Trophoblast cell (in vitro differentiated cells and primary cell): ENCODE results near the gene HEXIM1.

Experiments used
- DNase-seq, 2 donors: peaks; one replicate each; pipeline ENCODE4 v3.0.0-alpha.2; 2016
- H2AFZ ChIP-seq: 2 replicates; pipeline ENCODE4 v1.6.1; 2013; ENCODE audit warnings: low read length, moderate library complexity, mild to moderate bottlenecking; ENCODE audit not compliant: insufficient read depth, poor library complexity
- H2AK5ac ChIP-seq: 2 replicates; pipeline ENCODE4 v1.6.1; 2013; ENCODE audit warnings: mild to moderate bottlenecking, low read length
- H2BK120ac ChIP-seq: 2 replicates; pipeline ENCODE4 v1.6.1; 2013; ENCODE audit warnings: low read length, mild to moderate bottlenecking, moderate library complexity; ENCODE audit not compliant: insufficient read depth, poor library complexity
- H2BK12ac ChIP-seq: 2 replicates; pipeline ENCODE4 v1.6.1; 2013; ENCODE audit warnings: mild to moderate bottlenecking, low read length, moderate library complexity
- H2BK5ac ChIP-seq: 2 replicates; pipeline ENCODE4 v1.6.1; 2013; ENCODE audit warnings: low read length, low read depth, moderate library complexity, mild to moderate bottlenecking; ENCODE audit not compliant: poor library complexity
- H3K14ac ChIP-seq: 2 replicates; pipeline ENCODE4 v1.6.1; 2013; ENCODE audit warnings: mild to moderate bottlenecking, low read length
- H3K18ac ChIP-seq: 2 replicates; pipeline ENCODE4 v1.6.1; 2013; ENCODE audit warnings: mild to moderate bottlenecking, low read length
- H3K23ac ChIP-seq: 2 replicates; pipeline ENCODE4 v1.6.1; 2013; ENCODE audit warnings: low read length
- H3K27ac ChIP-seq: 2 replicates; pipeline ENCODE4 v1.5.1; 2013; ENCODE audit warnings: low read depth, mild to moderate bottlenecking, inconsistent platforms, low read length, moderate library complexity
- H3K27me3 ChIP-seq: 2 replicates; pipeline ENCODE4 v1.6.1; 2013; ENCODE audit warnings: inconsistent platforms, mild to moderate bottlenecking, low read length, moderate library complexity; ENCODE audit not compliant: insufficient read depth
- H3K36me3 ChIP-seq, 2 experiments: 1 replicate in 1 of 2; 2 replicates in 1 of 2; pipeline ENCODE4 v1.6.1; 2013; ENCODE audit warnings: low read length in 2 of 2, mild to moderate bottlenecking in 2 of 2, moderate library complexity in 1 of 2; ENCODE audit not compliant: insufficient read depth in 2 of 2, control insufficient read depth in 1 of 2
- H3K4ac ChIP-seq: 2 replicates; pipeline ENCODE4 v1.6.1; 2013; ENCODE audit warnings: low read depth, mild to moderate bottlenecking, low read length, moderate library complexity
- H3K4me1 ChIP-seq, 2 experiments: 1 replicate in 1 of 2; 2 replicates in 1 of 2; pipeline ENCODE4 v1.6.1; 2013; ENCODE audit warnings: low read length in 2 of 2, mild to moderate bottlenecking in 2 of 2, moderate library complexity in 1 of 2; ENCODE audit not compliant: insufficient read depth in 2 of 2, control insufficient read depth in 1 of 2
- H3K4me2 ChIP-seq: 2 replicates; pipeline ENCODE4 v1.6.1; 2013; ENCODE audit warnings: inconsistent platforms, mild to moderate bottlenecking, low read length, moderate library complexity
- H3K4me3 ChIP-seq: 2 replicates; pipeline ENCODE4 v1.5.1; 2013; ENCODE audit warnings: mild to moderate bottlenecking, low read depth, low read length, inconsistent platforms
- H3K79me1 ChIP-seq: one replicate; pipeline ENCODE4 v1.6.1; 2013; ENCODE audit warnings: low read length
- H3K79me2 ChIP-seq: 2 replicates; pipeline ENCODE4 v1.6.1; 2013; ENCODE audit warnings: low read length, mild to moderate bottlenecking; ENCODE audit not compliant: control insufficient read depth, insufficient read depth, poor library complexity
- H3K9ac ChIP-seq: 2 replicates; pipeline ENCODE4 v1.6.1; 2013; ENCODE audit warnings: mild to moderate bottlenecking, low read length
- H3K9me3 ChIP-seq: 2 replicates; pipeline ENCODE4 v1.6.1; 2013; ENCODE audit warnings: low read depth, mild to moderate bottlenecking, control low read depth, inconsistent platforms, low read length; ENCODE audit not compliant: insufficient read depth
- H4K12ac ChIP-seq: 2 replicates; pipeline ENCODE4 v1.6.1; 2013; ENCODE audit warnings: low read depth, mild to moderate bottlenecking, low read length, moderate library complexity
- H4K8ac ChIP-seq: 2 replicates; pipeline ENCODE4 v1.6.1; 2013; ENCODE audit warnings: low read depth, mild to moderate bottlenecking, low read length, moderate library complexity
- H4K91ac ChIP-seq: one replicate; pipeline ENCODE4 v1.6.1; 2013; ENCODE audit warnings: low read depth, mild to moderate bottlenecking, low read length, moderate library complexity
- WGBS: extraction: QIAGEN DNeasy Blood & Tissue Kit; methylation state at CpG from one replicate; pipeline ENCODE4 v1.1.7; 2013; ENCODE audit warnings: missing lambda C conversion rate; ENCODE audit not compliant: insufficient read length, insufficient coverage; ENCODE audit errors: extremely low coverage; 5-methylcytosine and 5-hydroxymethylcytosine counted together

HEXIM1 gene

DNA sequence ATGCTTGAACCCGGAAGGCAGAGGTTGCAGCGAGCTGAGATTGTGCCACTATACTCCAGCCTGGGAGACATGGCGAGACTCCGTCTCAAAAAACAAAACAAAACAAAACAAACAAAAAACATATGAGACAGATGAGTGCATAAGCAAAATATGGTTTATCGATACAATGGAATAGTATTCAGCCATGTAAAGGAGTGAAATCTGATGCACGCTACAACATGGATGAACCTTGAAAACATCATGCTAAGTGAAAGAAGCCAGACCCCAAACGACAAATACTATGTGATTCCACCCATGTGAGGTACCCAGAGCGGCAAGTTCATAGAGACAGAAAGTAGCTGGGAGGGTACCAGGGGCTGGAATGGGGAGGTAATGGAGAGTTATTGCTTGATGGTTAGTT is 22.8 kb upstream of the HEXIM1 start:
- no peak overlapping the region for H3K27ac ChIP-seq
- no peak overlapping the region for H2BK12ac ChIP-seq
- no peak overlapping the region for H3K4me3 ChIP-seq
- H3K9ac ChIP-seq = no peak overlapping the region
- no peak overlapping the region for H2BK120ac ChIP-seq
- no peak overlapping the region for H3K18ac ChIP-seq
- H2AK5ac ChIP-seq = no peak overlapping the region
- H2AFZ ChIP-seq = no peak overlapping the region
- no peaks in the 10 kb centered on the region for H3K36me3 ChIP-seq
- no peak overlapping the region for H4K8ac ChIP-seq
- no peak overlapping the region for H4K12ac ChIP-seq
- H3K14ac ChIP-seq = no peak overlapping the region
- H2BK5ac ChIP-seq = no peak overlapping the region
- H3K4ac ChIP-seq = no peak overlapping the region
- no peak overlapping the region for H3K23ac ChIP-seq
- DNase-seq = no peak
- H3K9me3 ChIP-seq = no peaks in the 10 kb centered on the region
- no peaks in the 10 kb centered on the region for H3K79me2 ChIP-seq
- no CpG with 5 or more reads among the region's 8 CpGs for WGBS
- no peak overlapping the region for H3K4me2 ChIP-seq
- peaks cover 39 to 41% of the 10 kb centered on the region in 2 experiments for H3K4me1 ChIP-seq
- H4K91ac ChIP-seq = no peak overlapping the region
- H3K27me3 ChIP-seq = no peaks in the 10 kb centered on the region
- H3K79me1 ChIP-seq = peaks cover 15% of the 10 kb centered on the region

DNA sequence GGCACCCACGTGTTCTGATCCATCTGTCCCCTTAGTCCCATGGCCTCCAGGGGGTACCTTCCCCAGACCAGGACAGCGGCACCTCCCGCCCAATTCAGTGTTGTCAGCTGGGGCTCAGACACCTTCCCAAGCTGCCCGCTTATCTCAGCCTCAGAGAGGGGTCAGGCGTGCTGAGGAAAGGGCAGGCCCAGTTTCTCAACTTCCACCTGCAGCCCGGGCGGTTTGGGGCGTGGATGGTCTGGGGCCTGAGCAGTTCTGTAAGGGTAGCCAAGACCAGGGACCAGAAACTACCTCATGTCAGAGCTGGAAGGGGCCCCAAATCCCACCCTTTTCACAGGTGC is 21.1 kb upstream of the HEXIM1 start:
- Histone ChIP-seq H2BK120ac (peak overlapping the region; percentile 4), H3K18ac (no peak overlapping the region), H3K27ac (no peak overlapping the region), H3K4me3 (no peak overlapping the region), H3K9me3 (no peaks in the 10 kb centered on the region), H3K4me1 (peaks cover 46 to 51% of the 10 kb centered on the region in 2 experiments), H2AK5ac (no peak overlapping the region), H2BK5ac (no peak overlapping the region), H3K27me3 (no peaks in the 10 kb centered on the region), H4K12ac (no peak overlapping the region), H2BK12ac (no peak overlapping the region), H2AFZ (no peak overlapping the region), H3K23ac (no peak overlapping the region), H3K4ac (no peak overlapping the region), H3K79me1 (peaks cover 25% of the 10 kb centered on the region), H3K79me2 (peaks cover 3% of the 10 kb centered on the region), H3K4me2 (no peak overlapping the region), H4K91ac (peak overlapping the region; percentile 56), H3K9ac (no peak overlapping the region), H4K8ac (no peak overlapping the region), H3K14ac (peak overlapping the region; percentile 15), H3K36me3 (no peaks in the 10 kb centered on the region)
- no peak for DNase-seq
- no CpG with 5 or more reads among the region's 8 CpGs for WGBS

DNA sequence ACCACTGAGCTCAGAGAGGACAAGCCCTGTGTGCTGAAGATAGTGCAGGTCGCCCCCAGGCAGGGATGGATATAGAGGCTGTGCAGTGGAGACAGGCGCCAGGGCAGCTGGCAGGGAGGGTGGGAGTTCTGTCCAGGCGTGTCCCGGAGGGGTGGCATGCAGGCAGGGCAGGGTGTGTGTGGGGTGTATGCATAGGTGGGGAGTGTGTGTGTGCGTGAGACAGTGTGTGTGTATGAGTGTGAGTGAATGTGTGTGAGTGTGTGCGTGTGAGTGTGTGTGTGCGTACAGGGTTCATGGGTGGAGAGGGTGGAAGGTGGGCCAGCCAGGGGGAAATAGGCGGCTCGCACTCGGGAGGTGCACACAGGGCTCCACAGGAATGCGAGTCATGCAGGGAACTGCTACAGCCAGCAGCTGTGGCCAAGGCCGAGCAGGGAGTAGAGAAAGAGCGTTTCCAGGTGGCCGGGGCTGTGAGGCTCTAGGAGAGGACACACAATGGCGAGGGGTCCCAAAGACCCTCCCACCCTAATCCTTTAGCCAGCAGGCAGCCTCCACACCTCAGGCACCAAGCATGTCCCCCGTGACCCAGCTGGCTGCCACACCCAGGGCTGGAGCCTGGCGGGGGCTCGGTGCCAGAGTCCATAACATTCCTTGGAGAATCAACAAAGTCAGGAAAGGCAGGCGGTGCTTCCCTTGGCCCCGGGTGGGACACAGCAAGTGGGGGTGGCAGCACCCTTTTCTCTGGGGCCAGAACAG is 20.6 kb upstream of the HEXIM1 start:
- Histone ChIP-seq H3K23ac (no peak overlapping the region), H3K79me1 (peaks cover 27% of the 10 kb centered on the region), H2BK5ac (peak overlapping the region; percentile 28), H2BK120ac (peak overlapping the region; percentile 33), H4K12ac (no peak overlapping the region), H3K14ac (peak overlapping the region; percentile 59), H3K4ac (no peak overlapping the region), H3K18ac (peak overlapping the region; percentile 15), H3K4me1 (peaks cover 46 to 51% of the 10 kb centered on the region in 2 experiments), H2AFZ (no peak overlapping the region), H3K9me3 (no peaks in the 10 kb centered on the region), H3K9ac (no peak overlapping the region), H4K91ac (peak overlapping the region; percentile 56), H2BK12ac (peak overlapping the region; percentile 20), H3K36me3 (no peaks in the 10 kb centered on the region), H4K8ac (no peak overlapping the region), H3K4me2 (no peak overlapping the region), H3K27me3 (no peaks in the 10 kb centered on the region), H3K4me3 (no peak overlapping the region), H3K79me2 (peaks cover 4% of the 10 kb centered on the region), H2AK5ac (peak overlapping the region; percentile 40), H3K27ac (peak overlapping the region; percentile 29)
- WGBS = no CpG with 5 or more reads among the region's 20 CpGs
- DNase-seq = peak; percentile 33 to 58

DNA sequence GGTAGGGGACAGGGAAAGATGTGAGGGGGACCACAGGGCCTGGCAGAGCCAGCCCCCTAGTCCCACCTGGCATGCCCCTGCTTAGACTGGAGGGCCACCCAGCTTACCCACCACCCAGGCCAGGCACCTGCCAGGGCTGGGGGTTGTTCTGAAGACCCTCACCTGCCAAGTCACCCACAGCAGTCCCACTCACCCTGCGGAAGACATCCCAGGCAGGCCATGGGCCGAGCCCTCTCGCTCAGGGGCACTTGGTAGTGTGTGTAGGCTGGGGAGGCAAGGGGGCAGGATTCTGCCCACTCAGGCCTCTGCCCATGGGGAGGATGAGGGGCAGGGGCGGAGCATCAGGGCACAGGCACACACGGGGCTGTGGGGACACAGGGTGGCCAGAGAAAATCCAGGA is 19.9 kb upstream of the HEXIM1 start:
- no peaks in the 10 kb centered on the region for H3K9me3 ChIP-seq
- peak overlapping the region; percentile 56 for H4K91ac ChIP-seq
- H3K14ac ChIP-seq = peak overlapping the region; percentile 59
- no peak overlapping the region for H3K4ac ChIP-seq
- peak overlapping the region; percentile 46 for H2AFZ ChIP-seq
- H3K79me1 ChIP-seq = peaks cover 30% of the 10 kb centered on the region
- H3K23ac ChIP-seq = no peak overlapping the region
- peak overlapping the region; percentile 8 for H3K18ac ChIP-seq
- H3K36me3 ChIP-seq = no peaks in the 10 kb centered on the region
- H3K79me2 ChIP-seq = peaks cover 4% of the 10 kb centered on the region
- no peak overlapping the region for H3K4me2 ChIP-seq
- no peak for DNase-seq
- no CpG with 5 or more reads among the region's 5 CpGs for WGBS
- no peak overlapping the region for H3K4me3 ChIP-seq
- peak overlapping the region; percentile 40 for H2AK5ac ChIP-seq
- peak overlapping the region; percentile 33 for H2BK120ac ChIP-seq
- H3K27ac ChIP-seq = peak overlapping the region; percentile 20
- peaks cover 46 to 57% of the 10 kb centered on the region in 2 experiments for H3K4me1 ChIP-seq
- no peaks in the 10 kb centered on the region for H3K27me3 ChIP-seq
- H4K12ac ChIP-seq = no peak overlapping the region
- H2BK12ac ChIP-seq = peak overlapping the region; percentile 20
- no peak overlapping the region for H4K8ac ChIP-seq
- H3K9ac ChIP-seq = no peak overlapping the region
- H2BK5ac ChIP-seq = peak overlapping the region; percentile 28
